ENCODE results near the gene CLCNKA. TPM values are rescaled to one million over a fixed set of nuclear protein-coding genes. Genes with fewer than 3 reads are reported as not detected.

The CLCNKA gene
- total RNA-seq, 1 experiment from 2014 or later: 1.5 TPM

DNA sequence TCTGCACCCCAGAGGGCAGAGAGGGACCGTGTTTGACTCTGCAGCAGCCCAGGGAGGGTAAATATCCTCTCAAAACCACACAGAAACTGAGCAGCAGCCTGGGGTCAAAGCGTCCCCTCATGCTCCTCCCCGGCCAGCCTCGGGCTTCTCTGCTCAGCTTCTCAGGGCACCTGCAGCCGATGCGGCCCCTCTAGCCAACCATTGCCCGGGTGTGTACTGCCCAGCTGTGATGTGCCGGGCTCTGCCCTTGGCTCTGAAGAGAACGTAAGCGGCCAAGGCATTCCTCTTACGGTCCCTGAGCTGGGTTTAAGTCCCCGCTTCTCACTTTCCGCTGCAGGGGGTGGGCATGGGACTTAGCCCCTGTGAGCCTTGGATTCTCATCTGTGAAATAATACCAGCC, 46.1 kb downstream of the CLCNKA start (continued):
- TF ChIP-seq, protein P1, sequence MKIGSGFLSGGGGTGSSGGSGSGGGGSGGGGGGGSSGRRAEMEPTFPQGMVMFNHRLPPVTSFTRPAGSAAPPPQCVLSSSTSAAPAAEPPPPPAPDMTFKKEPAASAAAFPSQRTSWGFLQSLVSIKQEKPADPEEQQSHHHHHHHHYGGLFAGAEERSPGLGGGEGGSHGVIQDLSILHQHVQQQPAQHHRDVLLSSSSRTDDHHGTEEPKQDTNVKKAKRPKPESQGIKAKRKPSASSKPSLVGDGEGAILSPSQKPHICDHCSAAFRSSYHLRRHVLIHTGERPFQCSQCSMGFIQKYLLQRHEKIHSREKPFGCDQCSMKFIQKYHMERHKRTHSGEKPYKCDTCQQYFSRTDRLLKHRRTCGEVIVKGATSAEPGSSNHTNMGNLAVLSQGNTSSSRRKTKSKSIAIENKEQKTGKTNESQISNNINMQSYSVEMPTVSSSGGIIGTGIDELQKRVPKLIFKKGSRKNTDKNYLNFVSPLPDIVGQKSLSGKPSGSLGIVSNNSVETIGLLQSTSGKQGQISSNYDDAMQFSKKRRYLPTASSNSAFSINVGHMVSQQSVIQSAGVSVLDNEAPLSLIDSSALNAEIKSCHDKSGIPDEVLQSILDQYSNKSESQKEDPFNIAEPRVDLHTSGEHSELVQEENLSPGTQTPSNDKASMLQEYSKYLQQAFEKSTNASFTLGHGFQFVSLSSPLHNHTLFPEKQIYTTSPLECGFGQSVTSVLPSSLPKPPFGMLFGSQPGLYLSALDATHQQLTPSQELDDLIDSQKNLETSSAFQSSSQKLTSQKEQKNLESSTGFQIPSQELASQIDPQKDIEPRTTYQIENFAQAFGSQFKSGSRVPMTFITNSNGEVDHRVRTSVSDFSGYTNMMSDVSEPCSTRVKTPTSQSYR (CRISPR knock-in tag; IDR thresholded peaks at IDR 0.05): no peak
- TF ChIP-seq FOXJ3 (CRISPR knock-in tag; IDR thresholded peaks at IDR 0.05; ENCODE audit: borderline replicate concordance): no peak
- TF ChIP-seq MXD4 (CRISPR knock-in tag; IDR thresholded peaks at IDR 0.05; ENCODE audit: borderline replicate concordance): no peak
- TF ChIP-seq GRHL2 (CRISPR knock-in tag; IDR thresholded peaks at IDR 0.05; ENCODE audit: insufficient replicate concordance, severe bottlenecking): no peak

GRCh38 chr1:16068356-16069270, 46.8 kb downstream of the CLCNKA start:
- CTCF ChIA-PET: interaction anchor here (0.6 to 1.9 kb wide), 5 partner anchors 10 to 552 kb away, joined by 3 to 8 read pairs (median 3); no protein-coding TSS in a partner anchor
- POLR2A ChIA-PET: no interaction called here
- no peak for ATAC-seq

More at GRCh38 chr1:16068356-16069270, 46.8 kb downstream of the CLCNKA start:
- TF ChIP-seq, protein P2, sequence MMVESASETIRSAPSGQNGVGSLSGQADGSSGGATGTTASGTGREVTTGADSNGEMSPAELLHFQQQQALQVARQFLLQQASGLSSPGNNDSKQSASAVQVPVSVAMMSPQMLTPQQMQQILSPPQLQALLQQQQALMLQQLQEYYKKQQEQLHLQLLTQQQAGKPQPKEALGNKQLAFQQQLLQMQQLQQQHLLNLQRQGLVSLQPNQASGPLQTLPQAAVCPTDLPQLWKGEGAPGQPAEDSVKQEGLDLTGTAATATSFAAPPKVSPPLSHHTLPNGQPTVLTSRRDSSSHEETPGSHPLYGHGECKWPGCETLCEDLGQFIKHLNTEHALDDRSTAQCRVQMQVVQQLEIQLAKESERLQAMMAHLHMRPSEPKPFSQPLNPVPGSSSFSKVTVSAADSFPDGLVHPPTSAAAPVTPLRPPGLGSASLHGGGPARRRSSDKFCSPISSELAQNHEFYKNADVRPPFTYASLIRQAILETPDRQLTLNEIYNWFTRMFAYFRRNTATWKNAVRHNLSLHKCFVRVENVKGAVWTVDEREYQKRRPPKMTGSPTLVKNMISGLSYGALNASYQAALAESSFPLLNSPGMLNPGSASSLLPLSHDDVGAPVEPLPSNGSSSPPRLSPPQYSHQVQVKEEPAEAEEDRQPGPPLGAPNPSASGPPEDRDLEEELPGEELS (CRISPR knock-in tag; IDR thresholded peaks at IDR 0.05): no peak
- TF ChIP-seq TP53 (CRISPR knock-in tag; IDR thresholded peaks at IDR 0.05) (no peak), KAT7 (CRISPR knock-in tag; IDR thresholded peaks at IDR 0.05; ENCODE audit: borderline replicate concordance) (no peak), FOXJ3 (CRISPR knock-in tag; IDR thresholded peaks at IDR 0.05; ENCODE audit: borderline replicate concordance) (no peak), AR (CRISPR knock-in tag; IDR thresholded peaks at IDR 0.05) (no peak), IRF1 (CRISPR knock-in tag; IDR thresholded peaks at IDR 0.05) (no peak), USF2 (CRISPR knock-in tag; IDR thresholded peaks at IDR 0.05) (no peak), ATF1 (CRISPR knock-in tag; IDR thresholded peaks at IDR 0.05) (no peak), PRRX2 (CRISPR knock-in tag; IDR thresholded peaks at IDR 0.05) (no peak), GTF2I (CRISPR knock-in tag; conservative IDR thresholded peaks at IDR 0.05) (no peak), CBFB (CRISPR knock-in tag; IDR thresholded peaks at IDR 0.05; ENCODE audit: low read depth) (no peak), MXD4 (CRISPR knock-in tag; IDR thresholded peaks at IDR 0.05; ENCODE audit: borderline replicate concordance) (no peak), EMX1 (CRISPR knock-in tag; IDR thresholded peaks at IDR 0.05) (no peak), NR3C1 (CRISPR knock-in tag; conservative IDR thresholded peaks at IDR 0.05; ENCODE audit: low read depth) (no peak)
- H3K27ac Mint-ChIP-seq: peak overlapping the region; percentile 31; the same call in 1 of the 2 replicates
- peaks cover 20% of the 10 kb centered on the region for H3K27me3 Mint-ChIP-seq (ENCODE audit: low read depth)
- peaks cover 28% of the 10 kb centered on the region for H3K4me1 Mint-ChIP-seq
- H3K4me3 Mint-ChIP-seq: no peak overlapping the region
- H3K9me3 Mint-ChIP-seq: no peaks in the 10 kb centered on the region
- H3K36me3 Mint-ChIP-seq: no peaks in the 10 kb centered on the region
- no peak for DNase-seq (ENCODE audit: low spot score)
